ENCODE data around the gene BAAT.

DNA sequence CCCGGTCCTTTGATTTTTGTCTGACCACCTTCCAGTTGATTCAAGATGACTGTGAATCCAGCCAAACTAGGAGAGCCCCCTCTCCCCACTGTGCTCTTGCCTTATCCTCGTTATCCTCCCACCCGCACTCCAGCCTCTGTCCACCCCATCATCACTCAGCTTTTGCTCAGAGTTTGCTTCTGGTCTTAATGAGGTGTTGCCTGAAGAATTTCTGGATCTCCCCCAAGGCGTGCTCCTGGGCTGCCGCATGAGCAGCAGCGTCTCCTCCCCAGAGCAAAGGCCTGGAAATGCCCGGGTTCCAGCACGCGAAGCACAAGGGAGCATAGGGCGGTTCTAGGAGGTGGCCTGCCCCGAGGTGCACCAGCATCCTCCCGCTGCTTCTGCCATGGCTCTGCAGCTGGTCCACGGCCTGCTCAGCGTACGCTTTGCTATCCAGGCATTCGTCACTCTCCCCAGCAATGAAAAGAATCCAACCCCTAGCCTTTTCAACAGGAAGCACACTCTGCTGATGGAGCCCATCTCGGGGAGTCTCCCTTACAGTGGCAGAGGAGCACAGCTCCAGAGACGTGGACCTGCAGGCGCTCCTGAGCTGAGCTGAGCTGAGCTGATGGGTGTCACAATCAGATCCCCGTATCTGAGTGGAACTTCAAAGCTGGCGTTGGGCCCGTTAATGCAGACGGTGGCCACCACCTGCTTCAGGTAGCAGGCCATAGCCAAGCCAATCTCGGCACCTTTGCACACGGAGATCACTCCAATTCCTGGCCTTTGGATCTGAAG is 50.7 kb downstream of the BAAT start:
- TF ChIP-seq SNAPC4 (CRISPR knock-in tag; IDR thresholded peaks at IDR 0.05) = no peak
- TF ChIP-seq RFXAP (CRISPR knock-in tag; IDR thresholded peaks at IDR 0.05; ENCODE audit: borderline replicate concordance) = no peak
- TF ChIP-seq ZNF280B (CRISPR knock-in tag; IDR thresholded peaks at IDR 0.05; ENCODE audit: borderline replicate concordance) = no peak
- TF ChIP-seq ZNF136 (CRISPR knock-in tag; IDR thresholded peaks at IDR 0.05; ENCODE audit: low read depth) = no peak
- no peak for TF ChIP-seq ZNF496 (CRISPR knock-in tag; IDR thresholded peaks at IDR 0.05; ENCODE audit: insufficient replicate concordance)

Data from HepG2 (cell line).